KOPT-K1 (cell line): Measurements from ENCODE around the gene LAMC1.
"Not testable (repeated sequence)": the region's sequence is repeated elsewhere in the genome, so short reads cannot be mapped to it uniquely, and the experiment has no call there.

Experiments
- H3K27ac ChIP-seq: fragments of 200-600 bp; sonication (generic); 2 replicates; pipeline ENCODE4 v1.5.1; 2016; ENCODE audit warnings: antibody characterized with exemption, mild to moderate bottlenecking, low read depth, low read length; ENCODE audit not compliant: poor library complexity, severe bottlenecking
- H3K36me3 ChIP-seq: fragments of 200-600 bp; sonication (generic); 2 replicates; pipeline ENCODE4 v1.5.1; 2017; ENCODE audit warnings: antibody characterized with exemption, mild to moderate bottlenecking, low read length, moderate library complexity; ENCODE audit not compliant: insufficient read depth
- H3K9me3 ChIP-seq: fragments of 200-600 bp; sonication (generic); 2 replicates; pipeline ENCODE4 v1.5.1; 2017; ENCODE audit warnings: antibody characterized with exemption, low read length, mild to moderate bottlenecking; ENCODE audit not compliant: insufficient read depth, poor library complexity, severe bottlenecking

The LAMC1 gene

DNA sequence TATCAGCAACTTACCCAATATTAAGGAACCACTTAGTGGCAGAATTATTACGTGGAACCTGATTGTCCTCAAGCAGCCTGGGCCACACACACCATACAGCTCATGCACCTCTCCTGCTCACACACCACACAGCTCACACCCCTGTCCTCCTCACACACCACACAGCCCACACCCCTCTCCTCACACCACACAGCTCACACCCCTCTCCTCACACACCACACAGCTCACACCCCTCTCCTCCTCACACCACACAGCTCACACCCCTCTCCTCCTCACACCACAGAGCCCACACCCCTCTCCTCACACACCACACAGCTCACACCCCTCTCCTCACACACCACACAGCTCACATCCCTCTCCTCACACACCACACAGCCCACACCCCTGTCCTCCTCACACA is 126.1 kb downstream of the LAMC1 start:
- no peak overlapping the region for H3K27ac ChIP-seq

DNA sequence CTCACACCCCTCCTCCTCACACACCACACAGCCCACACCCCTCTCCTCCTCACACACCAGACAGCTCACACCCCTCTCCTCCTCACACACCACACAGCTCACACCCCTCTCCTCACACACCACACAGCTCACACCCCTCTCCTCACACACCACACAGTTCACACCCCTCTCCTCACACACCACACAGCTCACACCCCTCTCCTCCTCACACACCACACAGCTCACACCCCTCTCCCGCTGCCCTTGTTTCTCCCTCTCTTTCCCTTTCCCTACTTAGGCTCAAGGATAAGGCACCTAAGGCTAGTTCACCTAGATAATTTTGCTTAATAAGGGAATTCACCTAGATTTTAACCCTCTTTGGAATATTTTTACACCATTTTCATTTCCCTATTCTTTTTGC is 126.8 kb downstream of the LAMC1 start:
- H3K9me3 ChIP-seq, H3K27ac ChIP-seq, H3K36me3 ChIP-seq: not testable (repeated sequence)

More for the DNA sequence above, 126.1 kb downstream of the LAMC1 start:
- H3K36me3 ChIP-seq: no peaks in the 10 kb centered on the region
- no peaks in the 10 kb centered on the region for H3K9me3 ChIP-seq

DNA sequence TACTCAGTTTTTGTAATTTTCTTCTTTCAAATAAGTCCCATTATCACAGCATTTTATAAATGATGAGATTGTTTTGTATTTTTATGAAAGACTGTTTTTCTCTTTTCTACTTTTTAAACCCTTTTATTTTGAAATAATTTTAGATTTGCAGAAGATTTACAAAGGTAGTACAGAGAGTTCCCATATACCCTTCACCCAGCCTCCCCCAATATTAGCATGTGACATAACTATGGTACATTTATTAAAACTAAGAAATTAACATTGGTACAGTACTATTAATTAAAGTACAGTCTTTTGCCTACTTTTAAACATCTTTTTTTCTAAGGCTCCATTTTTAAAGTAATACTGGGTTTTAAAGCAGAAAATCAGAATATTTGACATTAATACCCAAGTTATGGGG is 127.2 kb downstream of the LAMC1 start:
- no peaks in the 10 kb centered on the region for H3K36me3 ChIP-seq
- H3K27ac ChIP-seq: no peak overlapping the region
- no peaks in the 10 kb centered on the region for H3K9me3 ChIP-seq

DNA sequence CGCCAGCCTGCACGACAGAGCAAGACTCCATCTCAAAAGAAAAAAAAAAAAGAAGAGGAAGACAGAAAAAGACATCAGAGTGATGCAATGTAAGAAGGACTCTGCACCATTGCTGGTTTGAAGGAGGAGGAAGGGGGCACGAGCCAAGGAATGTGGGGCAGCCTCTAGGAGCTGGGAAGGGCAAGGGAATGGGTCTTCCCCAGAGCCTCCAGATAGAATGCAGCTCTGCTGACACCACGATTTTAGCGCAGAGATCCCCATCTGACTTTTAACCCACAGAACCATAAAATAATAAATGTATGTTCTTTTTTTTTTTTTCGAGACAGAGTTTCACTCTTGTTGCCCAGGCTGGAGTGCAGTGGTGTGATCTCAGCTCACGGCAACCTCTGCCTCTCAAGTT is 129.0 kb downstream of the LAMC1 start:
- Histone ChIP-seq H3K9me3 (no peaks in the 10 kb centered on the region), H3K36me3 (no peaks in the 10 kb centered on the region), H3K27ac (no peak overlapping the region)

DNA sequence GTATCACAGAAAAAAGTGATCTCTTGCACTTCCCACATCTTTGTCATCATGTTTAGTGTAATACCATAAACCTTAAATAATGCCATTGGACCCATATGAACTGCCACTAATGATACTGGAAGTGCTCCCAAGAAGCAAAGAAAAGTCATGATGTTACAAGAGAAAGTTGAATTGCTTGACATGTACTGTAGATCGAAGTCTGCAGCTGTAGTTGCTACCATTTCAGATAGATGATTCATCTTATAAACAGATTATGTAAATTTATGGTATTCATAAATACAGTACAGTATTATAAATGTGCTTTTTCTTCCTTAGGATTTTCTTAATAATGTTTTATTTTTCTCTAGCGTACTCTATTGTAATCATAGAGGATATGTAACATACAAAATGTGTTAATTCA is 132.7 kb downstream of the LAMC1 start:
- no peak overlapping the region for H3K27ac ChIP-seq
- H3K9me3 ChIP-seq: no peaks in the 10 kb centered on the region
- no peaks in the 10 kb centered on the region for H3K36me3 ChIP-seq

DNA sequence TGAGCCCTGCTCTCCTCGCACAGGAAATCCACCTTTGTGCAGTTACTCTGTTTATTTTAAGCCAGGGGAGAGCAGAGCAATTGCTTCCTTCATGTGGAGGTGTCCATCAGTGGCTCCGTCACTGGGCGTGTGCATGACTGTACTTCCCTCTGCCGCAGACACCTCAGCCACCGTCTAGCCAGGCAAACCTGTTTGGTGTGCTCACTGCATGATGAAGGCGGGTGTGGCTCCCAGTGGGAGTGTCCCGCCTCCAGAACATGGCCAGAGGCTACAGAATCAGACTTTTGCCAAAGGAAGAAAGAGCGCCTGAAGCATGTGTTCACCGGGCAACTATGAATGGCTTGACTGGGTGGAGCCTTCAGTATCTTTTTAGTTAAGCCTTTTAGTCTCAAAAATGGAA is 136.7 kb downstream of the LAMC1 start:
- Histone ChIP-seq H3K27ac (no peak overlapping the region), H3K9me3 (no peaks in the 10 kb centered on the region), H3K36me3 (no peaks in the 10 kb centered on the region)

DNA sequence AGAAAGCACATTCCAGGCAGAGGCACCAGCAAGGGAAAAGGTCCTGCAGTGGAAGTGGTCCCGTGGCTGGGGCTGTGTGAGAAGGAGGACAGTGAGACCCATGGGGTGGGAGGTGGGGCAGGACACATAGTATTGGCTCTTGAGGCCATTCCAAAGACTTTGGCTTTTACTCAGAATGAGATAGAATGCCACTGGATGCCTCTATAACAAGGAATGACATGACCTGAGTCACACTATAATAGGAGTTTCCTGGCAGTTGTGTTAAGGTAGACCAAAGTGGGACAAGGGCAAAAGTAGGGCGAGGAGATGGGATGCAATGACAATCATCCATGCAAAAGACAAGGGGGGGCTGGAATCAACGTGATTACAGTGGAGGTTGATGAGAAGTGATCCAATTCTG is 138.2 kb downstream of the LAMC1 start:
- Histone ChIP-seq H3K9me3 (no peaks in the 10 kb centered on the region), H3K36me3 (no peaks in the 10 kb centered on the region), H3K27ac (no peak overlapping the region)

DNA sequence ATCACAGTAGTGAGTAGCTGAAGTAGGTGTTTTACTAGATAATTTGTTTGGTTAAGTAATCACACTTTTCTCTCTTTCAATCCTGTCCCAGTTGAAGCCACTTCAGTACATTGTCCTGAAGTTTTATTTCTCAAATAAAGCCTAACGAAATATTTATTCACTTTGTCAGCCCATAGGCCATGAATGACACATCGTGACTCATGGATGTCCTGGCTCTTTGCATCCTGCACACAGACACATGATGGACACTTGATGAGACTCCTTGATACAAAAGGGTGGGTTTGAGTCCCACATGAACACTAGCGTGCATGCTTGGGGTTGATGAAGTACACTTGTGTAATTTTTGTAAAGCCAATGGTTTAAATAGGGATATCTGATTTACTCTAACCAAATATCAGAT is 140.1 kb downstream of the LAMC1 start:
- no peaks in the 10 kb centered on the region for H3K9me3 ChIP-seq
- H3K36me3 ChIP-seq: no peaks in the 10 kb centered on the region
- no peak overlapping the region for H3K27ac ChIP-seq

DNA sequence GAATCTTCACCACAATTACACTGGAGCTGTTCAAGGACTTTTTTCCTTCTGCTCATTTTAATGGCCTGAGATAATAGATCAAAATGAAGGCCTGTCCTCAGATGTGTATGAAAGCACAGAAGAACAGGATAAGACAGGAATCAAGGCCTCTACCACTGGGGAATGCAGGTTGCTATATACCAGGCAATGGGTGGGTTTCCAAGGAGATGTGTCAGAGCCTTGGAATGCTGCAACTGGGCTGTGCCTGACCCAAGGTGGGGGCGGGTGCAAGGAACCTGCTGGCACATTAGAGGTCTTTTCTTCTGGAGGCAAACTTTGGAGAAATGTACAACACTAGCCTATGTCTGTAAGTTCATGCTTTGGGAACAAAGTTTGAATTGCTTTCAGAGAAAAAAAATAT is 141.1 kb downstream of the LAMC1 start:
- Histone ChIP-seq H3K9me3 (no peaks in the 10 kb centered on the region), H3K27ac (no peak overlapping the region), H3K36me3 (no peaks in the 10 kb centered on the region)

DNA sequence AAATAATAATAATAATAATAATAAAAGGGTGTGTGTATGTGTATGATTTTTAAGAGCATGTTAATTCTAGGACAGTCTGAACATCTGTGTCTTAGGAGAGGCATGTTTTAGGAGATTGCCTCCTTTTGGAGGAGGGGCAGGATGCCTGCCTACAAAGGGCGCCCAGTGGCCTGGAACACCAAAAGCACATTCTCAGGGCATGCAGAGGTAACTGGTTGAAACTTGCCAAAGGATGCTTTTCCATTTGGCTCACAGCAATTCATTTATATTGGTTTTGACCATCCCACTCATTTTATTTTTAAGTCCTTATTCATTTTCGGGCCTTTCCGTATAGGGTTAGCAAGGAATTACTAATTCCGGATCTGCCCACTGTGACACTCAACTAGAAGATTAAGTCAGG is 141.7 kb downstream of the LAMC1 start:
- Histone ChIP-seq H3K9me3 (no peaks in the 10 kb centered on the region), H3K36me3 (no peaks in the 10 kb centered on the region), H3K27ac (no peak overlapping the region)

DNA sequence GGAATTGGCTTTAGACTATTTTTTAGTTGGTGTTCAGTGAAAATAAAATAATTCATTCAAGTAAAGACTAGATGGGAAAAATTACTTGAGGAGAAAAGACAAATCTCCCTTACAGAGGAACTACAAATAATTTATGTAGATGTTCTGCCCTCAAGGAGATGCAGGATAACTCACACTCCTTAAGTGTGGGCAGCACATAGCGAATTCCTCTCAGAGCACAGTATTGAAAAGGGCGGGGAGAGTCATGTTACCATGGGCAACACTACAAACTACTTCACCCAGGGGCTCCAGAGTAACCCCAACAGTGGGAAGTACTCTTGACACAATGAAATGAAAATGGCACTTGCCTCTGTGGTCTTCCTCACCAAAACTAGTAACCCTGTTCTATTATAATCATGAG is 142.2 kb downstream of the LAMC1 start:
- Histone ChIP-seq H3K36me3 (no peaks in the 10 kb centered on the region), H3K27ac (no peak overlapping the region)

DNA sequence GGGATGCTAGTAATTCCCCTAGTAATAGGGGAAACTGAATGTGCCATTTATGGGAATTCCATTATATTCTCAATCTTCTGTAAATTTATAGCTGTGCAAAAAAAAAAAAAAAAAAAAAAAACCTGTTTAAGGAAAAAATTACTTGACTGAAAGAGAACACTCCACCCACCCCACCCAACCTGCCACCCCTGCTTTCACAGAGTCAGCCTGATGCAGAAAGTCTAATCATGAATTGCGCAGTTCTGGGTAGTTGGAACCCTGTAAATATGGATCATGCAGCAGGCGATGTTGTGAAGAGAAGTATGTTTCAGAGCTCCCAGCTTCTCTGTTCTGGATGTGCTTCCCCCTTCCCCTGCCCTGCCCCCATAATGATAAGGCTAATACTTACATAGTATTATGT is 143.2 kb downstream of the LAMC1 start:
- no peak overlapping the region for H3K27ac ChIP-seq
- H3K36me3 ChIP-seq: no peaks in the 10 kb centered on the region

More for the DNA sequence above, 142.2 kb downstream of the LAMC1 start:
- H3K9me3 ChIP-seq: no peaks in the 10 kb centered on the region

DNA sequence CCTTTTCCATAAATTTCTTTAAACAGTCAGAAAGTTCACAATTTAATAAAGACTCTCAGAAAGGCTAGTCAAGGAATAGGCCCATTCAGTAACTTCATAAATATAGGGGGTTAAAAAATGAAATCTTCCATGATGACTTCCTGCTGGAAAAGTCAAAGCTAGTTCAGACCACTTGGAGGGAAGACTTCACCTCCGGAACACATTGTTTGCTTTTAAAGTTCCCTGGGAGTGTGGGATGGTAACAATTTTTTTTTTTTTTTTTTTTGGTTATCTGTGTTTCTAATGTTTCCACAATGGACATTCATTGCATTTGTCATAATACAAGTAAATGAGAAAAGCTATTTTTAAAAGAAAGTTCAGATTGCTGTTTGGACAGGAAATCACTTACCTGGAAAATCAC is 144.5 kb downstream of the LAMC1 start:
- H3K9me3 ChIP-seq: no peaks in the 10 kb centered on the region
- H3K36me3 ChIP-seq: no peaks in the 10 kb centered on the region
- no peak overlapping the region for H3K27ac ChIP-seq

More for the DNA sequence above, 143.2 kb downstream of the LAMC1 start:
- no peaks in the 10 kb centered on the region for H3K9me3 ChIP-seq

DNA sequence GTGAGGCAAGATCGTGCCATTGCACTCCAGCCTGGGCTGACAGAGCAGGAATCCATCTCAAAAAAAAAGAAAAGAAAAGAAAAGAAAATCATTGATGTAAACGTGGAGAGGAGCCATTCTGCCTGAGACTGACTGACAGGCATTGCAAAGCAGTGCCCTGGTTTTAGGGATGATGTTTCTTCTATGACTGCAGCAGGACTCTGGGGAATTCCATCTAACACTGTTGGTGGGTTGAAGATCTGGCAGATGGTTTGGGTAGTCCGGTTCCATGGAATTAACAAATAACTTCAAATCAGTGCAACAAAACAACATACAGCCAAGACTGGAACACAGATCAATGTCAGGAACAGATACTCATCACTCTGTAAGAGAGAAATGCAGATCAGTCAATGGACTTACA is 145.1 kb downstream of the LAMC1 start:
- no peaks in the 10 kb centered on the region for H3K36me3 ChIP-seq
- no peak overlapping the region for H3K27ac ChIP-seq
- no peaks in the 10 kb centered on the region for H3K9me3 ChIP-seq

DNA sequence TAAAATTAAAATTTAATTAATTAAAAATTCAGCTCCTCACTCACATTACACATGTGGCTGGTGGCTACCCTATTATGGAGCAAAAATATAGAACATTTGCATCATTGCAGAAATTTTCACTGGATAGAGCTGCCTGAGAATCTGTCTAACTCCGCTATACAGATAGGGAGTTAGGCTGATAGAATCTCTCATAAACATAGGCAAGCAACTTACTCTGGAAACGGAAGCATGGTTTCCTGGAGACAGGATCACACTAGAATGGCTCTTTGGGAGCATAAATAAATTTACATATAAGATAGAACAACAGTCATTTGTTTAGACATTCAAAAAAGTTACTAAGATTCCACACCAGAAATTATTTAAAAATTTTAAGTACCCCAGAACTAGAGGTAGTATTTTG is 150.6 kb downstream of the LAMC1 start:
- no peaks in the 10 kb centered on the region for H3K9me3 ChIP-seq
- H3K36me3 ChIP-seq: no peaks in the 10 kb centered on the region
- no peak overlapping the region for H3K27ac ChIP-seq

DNA sequence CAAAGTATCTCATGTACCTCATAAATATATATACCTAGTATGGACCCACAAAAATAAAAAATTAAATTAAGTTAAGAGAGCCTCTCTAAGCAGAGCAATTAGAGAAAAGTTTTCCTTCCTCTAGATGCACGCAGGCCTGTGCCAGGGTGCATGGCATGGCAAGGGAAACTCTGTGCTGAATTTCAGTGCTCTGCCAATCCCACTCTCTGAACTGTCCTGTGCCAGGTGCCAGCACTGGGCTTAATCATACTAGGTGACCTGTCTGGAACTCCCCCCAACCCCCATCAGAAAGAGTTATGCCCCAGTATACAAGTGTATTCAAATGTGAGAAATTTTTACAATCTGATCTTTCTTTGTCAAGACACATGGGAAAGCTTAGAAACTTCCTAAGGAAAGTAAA is 152.4 kb downstream of the LAMC1 start:
- Histone ChIP-seq H3K27ac (no peak overlapping the region), H3K36me3 (no peaks in the 10 kb centered on the region), H3K9me3 (no peaks in the 10 kb centered on the region)

DNA sequence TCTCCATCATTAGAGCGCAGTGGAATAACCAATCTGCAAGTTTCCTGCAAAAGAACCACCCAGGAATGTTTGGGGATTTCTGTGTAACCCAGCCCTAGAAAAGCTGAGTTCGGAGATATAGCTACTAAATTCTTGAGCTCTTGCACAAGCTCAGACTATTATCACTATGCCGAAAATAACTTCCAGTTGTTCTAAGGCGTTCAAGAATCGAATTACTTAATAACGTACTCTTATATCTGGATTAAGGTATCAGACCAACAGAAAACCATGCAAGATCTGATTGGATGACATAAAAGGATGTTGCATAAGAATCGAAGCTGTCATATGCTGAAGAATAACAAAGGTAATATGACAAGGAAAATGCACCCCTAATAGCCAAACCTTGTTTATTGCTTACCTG is 155.3 kb downstream of the LAMC1 start:
- no peaks in the 10 kb centered on the region for H3K36me3 ChIP-seq
- H3K27ac ChIP-seq: no peak overlapping the region
- no peaks in the 10 kb centered on the region for H3K9me3 ChIP-seq
